Measurements from ENCODE around the gene BNIP2.

The BNIP2 gene

DNA sequence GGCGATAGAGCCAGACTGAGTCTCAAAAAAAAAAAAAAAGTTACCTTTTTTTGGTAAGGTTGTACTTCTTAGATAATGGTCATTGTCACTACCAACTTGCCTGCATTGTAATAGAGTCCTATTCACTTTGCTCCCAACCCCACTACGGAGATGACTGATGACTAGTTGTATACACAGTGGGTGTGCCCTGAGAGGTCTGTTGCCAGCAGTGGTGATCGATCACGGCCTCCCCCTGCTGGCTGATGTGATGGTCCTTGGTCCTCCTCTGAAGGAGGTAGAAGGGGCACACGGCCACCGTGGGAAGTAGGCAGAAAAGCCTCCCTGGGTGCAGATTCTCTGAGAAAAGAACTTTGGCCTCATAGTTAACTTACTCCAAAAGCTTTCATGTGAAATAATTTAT lies 66.8 kb downstream of the BNIP2 start:
- peak; percentile 3 for DNase-seq (ENCODE audit: low read depth)

DNA sequence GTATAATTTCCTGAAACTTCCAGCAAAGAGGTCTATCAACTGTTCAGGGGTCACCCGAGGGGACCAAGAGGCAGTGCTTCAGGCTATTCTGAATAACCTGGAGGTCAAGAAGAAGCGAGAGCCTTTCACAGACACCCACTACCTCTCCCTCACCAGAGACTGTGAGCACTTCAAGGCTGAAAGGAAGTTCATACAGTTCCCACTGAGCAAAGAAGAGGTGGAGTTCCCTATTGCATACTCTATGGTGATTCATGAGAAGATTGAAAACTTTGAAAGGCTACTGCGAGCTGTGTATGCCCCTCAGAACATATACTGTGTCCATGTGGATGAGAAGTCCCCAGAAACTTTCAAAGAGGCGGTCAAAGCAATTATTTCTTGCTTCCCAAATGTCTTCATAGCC lies 70.7 kb downstream of the BNIP2 start:
- DNase-seq (ENCODE audit: low read depth), result no peak

- no peak for DNase-seq (ENCODE audit: low read depth)
These were observed 72.7 kb downstream of the BNIP2 start for GRCh38 chr15:59616379-59616778.

DNA sequence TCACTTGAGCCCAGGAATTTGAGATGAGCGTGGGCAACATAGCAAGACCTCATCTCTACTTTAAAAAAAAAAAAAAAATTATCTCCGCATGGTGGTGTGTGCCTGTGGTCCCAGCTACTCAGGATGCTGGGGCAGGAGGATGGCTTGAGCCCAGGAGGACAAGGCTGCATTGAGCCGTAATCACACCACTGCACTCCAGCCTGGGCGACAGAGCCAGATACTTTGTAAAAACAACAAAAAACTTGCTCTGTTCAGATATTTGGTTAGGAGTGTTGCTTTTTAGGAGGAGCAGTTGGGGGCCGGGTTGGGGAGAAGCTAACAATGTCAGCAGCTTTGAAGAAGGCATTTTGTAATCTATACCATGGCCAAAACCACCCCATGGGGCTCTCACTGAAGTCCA lies 73.5 kb downstream of the BNIP2 start:
- DNase-seq (ENCODE audit: low read depth), result no peak

- DNase-seq (ENCODE audit: low read depth), result no peak
These were observed 75.0 kb downstream of the BNIP2 start for GRCh38 chr15:59614153-59614552.

DNA sequence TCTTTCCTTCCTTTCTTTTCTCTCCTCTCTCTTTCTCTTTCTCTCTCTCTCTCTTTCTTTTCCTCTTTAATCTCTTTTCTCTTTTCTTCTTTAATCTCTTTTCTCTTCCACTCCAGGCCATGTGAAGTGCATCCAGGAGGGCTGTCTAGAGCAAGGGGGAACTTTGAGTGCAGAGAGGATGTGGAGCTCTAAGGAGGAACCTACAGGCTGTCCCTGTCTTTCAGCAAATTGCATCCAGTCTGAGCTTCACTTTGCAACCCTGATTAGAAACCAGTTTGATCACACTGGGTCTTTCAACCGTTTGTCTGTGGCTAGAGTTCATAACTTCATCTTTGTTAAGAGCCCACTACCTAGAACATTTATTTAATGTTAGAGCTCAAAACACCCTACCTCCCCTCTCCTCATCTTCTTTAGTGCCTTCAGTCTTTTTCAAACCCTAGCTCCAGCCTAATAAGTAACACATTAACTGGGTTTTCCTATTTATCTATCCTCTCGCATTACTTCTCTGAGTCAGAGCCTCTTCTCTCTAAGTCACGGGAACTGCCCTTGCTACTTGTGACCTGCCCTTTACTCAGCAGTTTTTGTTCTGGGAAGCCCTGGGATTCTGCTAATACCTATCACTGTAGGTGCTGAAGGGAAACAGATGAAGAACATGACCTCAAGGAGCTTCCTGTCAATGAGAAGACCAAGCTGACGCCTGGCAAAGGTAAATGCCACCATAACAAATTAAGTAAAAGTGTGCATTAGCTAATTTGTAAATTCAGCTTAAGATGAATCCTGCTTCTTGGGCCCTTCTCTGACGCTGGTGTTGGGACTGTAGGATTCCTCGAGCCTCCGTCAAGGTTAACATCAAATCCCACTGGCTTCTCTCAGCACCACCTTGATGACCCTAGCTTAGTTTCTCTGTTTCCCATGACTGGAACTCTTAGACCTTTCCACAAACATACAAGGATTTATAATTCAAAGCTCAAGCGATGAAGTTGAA lies 77.6 kb downstream of the BNIP2 start, which contains the start of gene GCNT3:
Gene GCNT3, plus strand, starts transcription at position 508 of the 985 bp plus-strand sequence. CDS start 6,456 bp downstream, outside the sequence.
- DNase-seq (ENCODE audit: low read depth), result no peak

DNA sequence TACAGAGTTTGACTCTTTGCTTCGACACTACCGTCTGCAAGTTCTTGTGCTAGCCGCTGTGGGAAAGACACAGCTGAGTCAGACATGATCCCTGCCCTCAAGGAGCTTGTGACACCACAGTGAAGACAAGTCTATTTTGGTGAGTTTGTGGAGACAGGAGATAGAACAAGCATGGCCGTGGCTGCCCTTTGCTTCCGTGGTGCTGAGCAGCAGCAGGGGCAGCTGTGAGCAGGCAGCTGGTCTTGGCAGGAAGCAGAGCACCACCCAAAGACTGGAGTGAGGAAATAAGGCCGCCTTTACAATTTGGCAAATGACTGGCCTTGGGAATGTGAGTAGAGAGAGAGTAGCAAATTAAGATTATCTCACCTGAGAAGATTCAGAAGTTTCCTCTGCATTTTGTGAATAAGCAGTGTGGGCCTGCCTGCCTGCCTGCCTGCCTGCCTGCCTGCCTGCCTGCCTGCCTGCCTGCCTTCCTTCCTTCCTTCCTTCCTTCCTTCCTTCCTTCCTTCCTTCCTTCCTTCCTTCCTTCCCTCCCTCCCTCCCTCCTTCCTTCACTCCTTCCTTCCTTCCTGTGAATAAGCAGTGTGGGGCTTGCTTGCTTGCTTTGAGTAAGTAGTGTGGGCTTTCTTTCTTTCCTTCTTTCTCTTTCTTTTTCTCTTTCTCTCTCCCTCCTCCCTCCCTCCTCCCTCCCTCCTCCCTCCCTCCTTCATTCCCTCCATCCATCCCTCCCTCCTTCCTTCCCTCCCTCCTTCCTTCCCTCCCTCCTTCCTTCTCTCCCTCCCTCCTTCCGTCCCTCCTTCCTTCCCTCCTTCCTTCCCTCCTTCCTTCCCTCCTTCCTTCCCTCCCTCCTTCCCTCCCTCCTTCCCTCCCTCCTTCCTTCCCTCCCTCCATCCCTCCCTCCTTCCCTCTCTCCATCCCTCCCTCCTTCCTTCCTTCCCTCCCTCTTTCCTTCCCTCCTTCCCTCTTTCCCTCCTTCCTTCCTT lies 79.1 kb downstream of the BNIP2 start:
- DNase-seq (ENCODE audit: low read depth), result no peak
